Measurements from ENCODE around the gene WDR88. TPM values are rescaled to one million over a fixed set of nuclear protein-coding genes. Genes with fewer than 3 reads are reported as not detected.

Gene WDR88
- total and polyA plus RNA-seq, 2 donors (not counting 3 experiments of a cell fraction or from before 2014, with no cell fraction given) = not detected

DNA sequence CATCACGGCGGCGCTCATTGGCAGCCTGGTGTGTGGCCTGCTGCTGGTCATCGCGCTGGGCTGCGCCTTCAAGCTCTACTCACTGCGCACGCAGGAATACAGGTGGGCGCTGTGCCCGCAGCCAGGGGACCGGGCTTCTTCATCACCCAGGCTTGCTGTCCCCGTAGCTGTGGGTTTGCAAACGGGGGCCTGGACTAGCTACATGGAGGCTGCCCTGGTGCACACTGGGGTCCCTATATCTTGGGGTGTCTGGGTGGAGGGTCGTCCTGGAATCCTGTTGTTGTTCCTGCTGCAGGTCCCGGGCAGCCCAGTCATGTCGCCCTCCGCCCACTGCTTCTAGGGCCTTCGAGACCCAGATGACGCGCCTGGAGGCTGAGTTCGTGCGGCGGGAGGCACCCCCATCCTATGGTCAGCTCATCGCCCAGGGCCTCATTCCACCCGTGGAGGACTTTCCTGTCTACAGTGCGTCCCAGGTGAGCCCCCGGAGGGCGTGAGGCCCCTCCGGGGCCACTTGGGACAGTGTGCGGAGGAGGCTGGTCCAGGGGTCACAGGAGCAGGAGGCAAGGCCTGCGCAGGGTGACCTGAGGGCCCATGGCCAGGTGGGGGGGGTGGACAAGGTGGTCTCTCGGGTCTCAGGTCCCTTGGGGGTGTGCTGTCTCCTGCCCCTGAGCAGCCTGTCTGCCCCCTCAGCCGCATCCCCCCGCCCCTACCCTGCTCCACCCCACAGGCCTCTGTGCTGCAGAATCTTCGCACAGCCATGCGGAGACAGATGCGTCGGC lies 74.5 kb downstream of the WDR88 start:
- Histone ChIP-seq H3K9me1 (replicated peaks; ENCODE audit: control insufficient read depth, extremely low read depth, insufficient read depth, low read length) (no peaks in the 10 kb centered on the region), H3K9ac (replicated peaks; ENCODE audit: extremely low read depth, insufficient read depth, low read length) (no peak overlapping the region), H3K79me2 (ENCODE audit: control insufficient read depth, insufficient read depth, low read length) (no peaks in the 10 kb centered on the region), H3K4me1 (ENCODE audit: control insufficient read depth, extremely low read depth, insufficient read depth, low read length) (no peaks in the 10 kb centered on the region), H3K27me3 (ENCODE audit: control insufficient read depth in 2 of 2, insufficient read depth in 2 of 2, low read length in 2 of 2) (no peaks in the 10 kb centered on the region), H3K9me3 (replicated peaks; ENCODE audit: control insufficient read depth, insufficient read depth, low read length) (no peaks in the 10 kb centered on the region), H4K20me1 (replicated peaks; ENCODE audit: control insufficient read depth, extremely low read depth, insufficient read depth, low read length) (no peaks in the 10 kb centered on the region), H2AFZ (ENCODE audit: low read depth, low read length) (no peak overlapping the region), H3K4me2 (ENCODE audit: insufficient read depth, low read length) (no peak overlapping the region), H3K36me3 (ENCODE audit: control insufficient read depth in 2 of 2, extremely low read depth in 1 of 2, insufficient read depth in 2 of 2, low read length in 2 of 2) (peaks cover 0 to 5% of the 10 kb centered on the region in 2 experiments), H3K4me3 (replicated peaks in 1 of 3; ENCODE audit: insufficient read depth in 1 of 3, low read depth in 1 of 3, low read length in 3 of 3) (no peak overlapping the region), H3K27ac (ENCODE audit: insufficient read depth, low read depth, low read length) (no peak overlapping the region)
- FAIRE-seq = no peak
- no TSS peak for BruUV-seq (replicated peaks)
- intact Hi-C loops (cut with micrococcal nuclease) (no loop called here), dilution Hi-C loops (cut with MboI; ENCODE audit: extremely low pct_ligation_motif_present, low sequenced_read_pairs) (no loop called here)
- no peak for DNase-seq (ENCODE audit: low read depth, low spot score)
- CTCF ChIA-PET = no interaction called here
- TF ChIP-seq, protein P1, sequence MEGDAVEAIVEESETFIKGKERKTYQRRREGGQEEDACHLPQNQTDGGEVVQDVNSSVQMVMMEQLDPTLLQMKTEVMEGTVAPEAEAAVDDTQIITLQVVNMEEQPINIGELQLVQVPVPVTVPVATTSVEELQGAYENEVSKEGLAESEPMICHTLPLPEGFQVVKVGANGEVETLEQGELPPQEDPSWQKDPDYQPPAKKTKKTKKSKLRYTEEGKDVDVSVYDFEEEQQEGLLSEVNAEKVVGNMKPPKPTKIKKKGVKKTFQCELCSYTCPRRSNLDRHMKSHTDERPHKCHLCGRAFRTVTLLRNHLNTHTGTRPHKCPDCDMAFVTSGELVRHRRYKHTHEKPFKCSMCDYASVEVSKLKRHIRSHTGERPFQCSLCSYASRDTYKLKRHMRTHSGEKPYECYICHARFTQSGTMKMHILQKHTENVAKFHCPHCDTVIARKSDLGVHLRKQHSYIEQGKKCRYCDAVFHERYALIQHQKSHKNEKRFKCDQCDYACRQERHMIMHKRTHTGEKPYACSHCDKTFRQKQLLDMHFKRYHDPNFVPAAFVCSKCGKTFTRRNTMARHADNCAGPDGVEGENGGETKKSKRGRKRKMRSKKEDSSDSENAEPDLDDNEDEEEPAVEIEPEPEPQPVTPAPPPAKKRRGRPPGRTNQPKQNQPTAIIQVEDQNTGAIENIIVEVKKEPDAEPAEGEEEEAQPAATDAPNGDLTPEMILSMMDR (IDR thresholded peaks at IDR 0.05; ENCODE audit: extremely low read depth in 1 of 2, insufficient read depth in 1 of 2, low read depth in 1 of 2, low read length in 2 of 2) = no peak
- TF ChIP-seq POLR2AphosphoS5 (IDR thresholded peaks at IDR 0.05; ENCODE audit: insufficient read depth, low read depth, low read length) = no peak
- TF ChIP-seq JUN (IDR thresholded peaks at IDR 0.05; ENCODE audit: borderline replicate concordance, insufficient read depth, insufficient read length, low read depth) = no peak
- no peak for TF ChIP-seq FOS (IDR thresholded peaks at IDR 0.05; ENCODE audit: borderline replicate concordance, insufficient read depth, low read length)
- no peak for TF ChIP-seq MYC (IDR thresholded peaks at IDR 0.05; ENCODE audit: low read depth, low read length)
- TF ChIP-seq POLR2A (IDR thresholded peaks at IDR 0.05; ENCODE audit: low read depth, low read length) = no peak
- TF ChIP-seq, protein P2, sequence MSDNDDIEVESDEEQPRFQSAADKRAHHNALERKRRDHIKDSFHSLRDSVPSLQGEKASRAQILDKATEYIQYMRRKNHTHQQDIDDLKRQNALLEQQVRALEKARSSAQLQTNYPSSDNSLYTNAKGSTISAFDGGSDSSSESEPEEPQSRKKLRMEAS (IDR thresholded peaks at IDR 0.05; ENCODE audit: insufficient read depth, insufficient read length) = no peak
- TF ChIP-seq GATA2 (IDR thresholded peaks at IDR 0.05; ENCODE audit: insufficient read depth, insufficient read length, low read depth, low read length) = no peak
- no peak for TF ChIP-seq EZH2 (IDR thresholded peaks at IDR 0.05; ENCODE audit: borderline replicate concordance, low read depth, low read length, severe bottlenecking)
- POLR2A ChIA-PET = no interaction called here
